H1 (cell line): ENCODE data around the gene RNF113B. TPM values are rescaled to one million over a fixed set of nuclear protein-coding genes. Genes with fewer than 3 reads are reported as not detected.

Experiments used
- CTCF ChIA-PET: fragments of 300-600 bp; sonication (Branson Sonifier 250); formaldehyde crosslinking; loops from one replicate; lab custom pipeline; 2021; ENCODE audit not compliant: partially characterized antibody; lab: Charles Lee
- POLR2A ChIA-PET: fragments of 300-600 bp; sonication (Branson Sonifier 250); formaldehyde crosslinking; loops from one replicate; lab custom pipeline; 2021; ENCODE audit warnings: inconsistent platforms; ENCODE audit not compliant: partially characterized antibody; lab: Charles Lee
- DNase-seq, 2 experiments: peaks; one replicate each; pipeline versions ENCODE4 v3.0.0 to v3.0.0-alpha.2; 2010 to 2022; ENCODE audit warnings: low spot score in 2 of 2, low read depth in 1 of 2, mixed read lengths in 1 of 2
- FAIRE-seq: peaks from 2 replicates; lab custom pipeline; 2011; peaks lifted over from hg19 to GRCh38; lab: Jason Lieb, UNC
- H2AFZ ChIP-seq: 2 replicates; pipeline ENCODE4 v1.8.1; 2012; ENCODE audit warnings: low read length, inconsistent platforms
- H2AK5ac ChIP-seq: 2 replicates; pipeline ENCODE4 v1.6.1; 2013; ENCODE audit warnings: low read depth, low read length
- H2BK120ac ChIP-seq: replicated peaks from 2 replicates; pipeline ENCODE3; 2013; ENCODE audit warnings: low read depth, low read length, inconsistent platforms
- H2BK12ac ChIP-seq: 2 replicates; pipeline ENCODE4 v1.6.1; 2013; ENCODE audit warnings: low read depth, low read length
- H2BK15ac ChIP-seq: 2 replicates; pipeline ENCODE4 v1.6.1; 2013; ENCODE audit warnings: low read length
- H2BK20ac ChIP-seq: 2 replicates; pipeline ENCODE4 v1.6.1; 2013; ENCODE audit warnings: low read length
- H2BK5ac ChIP-seq: 2 replicates; pipeline ENCODE4 v1.6.1; 2013; ENCODE audit warnings: low read depth, low read length
- H3K14ac ChIP-seq: 2 replicates; pipeline ENCODE4 v1.6.1; 2013; ENCODE audit warnings: inconsistent platforms; ENCODE audit not compliant: insufficient read length
- H3K18ac ChIP-seq: 2 replicates; pipeline ENCODE4 v1.6.1; 2013; ENCODE audit warnings: low read length; ENCODE audit errors: extremely low read depth
- H3K23ac ChIP-seq: 2 replicates; pipeline ENCODE4 v1.6.1; 2013; ENCODE audit warnings: inconsistent platforms; ENCODE audit not compliant: insufficient read length
- H3K23me2 ChIP-seq: 2 replicates; pipeline ENCODE4 v1.6.1; 2013; ENCODE audit warnings: low read depth, low read length
- H3K27ac ChIP-seq: 2 replicates; pipeline ENCODE4 v1.6.1; 2011; ENCODE audit warnings: low read depth, low read length, inconsistent platforms
- H3K27me3 ChIP-seq, 4 experiments: replicated peaks in 1 of 4; 1 replicate in 1 of 4; 2 replicates in 3 of 4; pipeline versions ENCODE4 v1.6.1 to v1.8.1; 2011 to 2013; ENCODE audit warnings: low read length in 3 of 4, mild to moderate bottlenecking in 3 of 4, inconsistent platforms in 2 of 4, mixed read lengths in 2 of 4, moderate library complexity in 1 of 4; ENCODE audit not compliant: control insufficient read depth in 3 of 4, insufficient read depth in 3 of 4; ENCODE audit errors: extremely low read depth in 1 of 4
- H3K36me3 ChIP-seq, 4 experiments: 2 replicates each; pipeline versions ENCODE4 v1.6.1 to v1.8.1; 2011 to 2013; ENCODE audit warnings: mild to moderate bottlenecking in 4 of 4, low read length in 3 of 4, moderate library complexity in 2 of 4, control low read depth in 1 of 4, inconsistent platforms in 1 of 4; ENCODE audit not compliant: insufficient read depth in 4 of 4, control insufficient read depth in 2 of 4
- H3K4ac ChIP-seq: replicated peaks from 2 replicates; pipeline ENCODE3; 2013; ENCODE audit warnings: low read length, low read depth, mixed read lengths, inconsistent platforms; ENCODE audit not compliant: insufficient read length
- H3K4me1 ChIP-seq, 4 experiments: replicated peaks in 1 of 4; 1 replicate in 1 of 4; 2 replicates in 3 of 4; pipeline versions ENCODE4 v1.6.1 to v1.8.1; 2011 to 2013; ENCODE audit warnings: low read length in 3 of 4, inconsistent platforms in 2 of 4, mixed read lengths in 1 of 4; ENCODE audit not compliant: insufficient read depth in 4 of 4, control insufficient read depth in 3 of 4
- H3K4me2 ChIP-seq, 2 experiments: 2 replicates each; pipeline versions ENCODE4 v1.6.1 to v1.8.1; 2011 to 2013; ENCODE audit warnings: low read depth in 2 of 2, low read length in 2 of 2, control low read depth in 1 of 2, inconsistent platforms in 1 of 2, mild to moderate bottlenecking in 1 of 2; ENCODE audit not compliant: insufficient read depth in 1 of 2
- H3K4me3 ChIP-seq, 4 experiments: fragments of 200-600, 300-600 bp in 1 of 4; sonication (generic), shearing (Covaris generic), sonication (Bioruptor Twin) in 1 of 4; 2 replicates each; pipeline versions ENCODE4 v1.5.1 to v1.8.1; 2011 to 2016; ENCODE audit warnings: low read length in 4 of 4, low read depth in 3 of 4, control low read depth in 2 of 4, inconsistent platforms in 2 of 4, mild to moderate bottlenecking in 2 of 4, mixed read lengths in 1 of 4, moderate library complexity in 1 of 4; ENCODE audit not compliant: insufficient read depth in 2 of 4; ENCODE audit errors: extremely low read depth in 1 of 4
- H3K56ac ChIP-seq: replicated peaks from 2 replicates; pipeline ENCODE3; 2013; ENCODE audit warnings: low read depth, mild to moderate bottlenecking, mixed read lengths, low read length, inconsistent platforms; ENCODE audit not compliant: insufficient read length
- H3K79me1 ChIP-seq: 2 replicates; pipeline ENCODE4 v1.6.1; 2013; ENCODE audit warnings: low read depth, low read length, control low read depth
- H3K79me2 ChIP-seq, 2 experiments: 2 replicates each; pipeline versions ENCODE4 v1.6.1 to v1.8.1; 2012 to 2013; ENCODE audit warnings: low read length in 2 of 2, mild to moderate bottlenecking in 2 of 2, inconsistent platforms in 1 of 2; ENCODE audit not compliant: insufficient read depth in 2 of 2, control insufficient read depth in 1 of 2
- H3K9ac ChIP-seq, 4 experiments: replicated peaks in 1 of 4; 1 replicate in 1 of 4; 2 replicates in 3 of 4; pipeline versions ENCODE4 v1.6.1 to v1.8.1; 2011 to 2013; ENCODE audit warnings: low read depth in 3 of 4, low read length in 3 of 4, control low read depth in 2 of 4, mild to moderate bottlenecking in 2 of 4, moderate library complexity in 2 of 4, inconsistent platforms in 1 of 4; ENCODE audit errors: extremely low read depth in 1 of 4
- H3K9me3 ChIP-seq, 2 experiments: 2 replicates each; pipeline versions ENCODE4 v1.6.1 to v1.8.1; 2012 to 2013; ENCODE audit warnings: mild to moderate bottlenecking in 2 of 2, moderate library complexity in 2 of 2, control low read depth in 1 of 2, inconsistent platforms in 1 of 2, low read depth in 1 of 2, low read length in 1 of 2, mixed read lengths in 1 of 2; ENCODE audit not compliant: insufficient read depth in 2 of 2
- H4K20me1 ChIP-seq, 2 experiments: replicated peaks in 1 of 2; 2 replicates each; pipeline versions ENCODE3 to v1.8.1; 2011 to 2013; ENCODE audit warnings: inconsistent platforms in 2 of 2, low read length in 2 of 2, mild to moderate bottlenecking in 1 of 2; ENCODE audit not compliant: insufficient read depth in 2 of 2, control insufficient read depth in 1 of 2
- H4K5ac ChIP-seq: 2 replicates; pipeline ENCODE4 v1.6.1; 2013; ENCODE audit warnings: low read length, low read depth, mixed read lengths, inconsistent platforms; ENCODE audit not compliant: insufficient read length
- H4K8ac ChIP-seq: 2 replicates; pipeline ENCODE4 v1.8.0; 2013; ENCODE audit warnings: mild to moderate bottlenecking, moderate library complexity, low read length, inconsistent platforms; ENCODE audit not compliant: insufficient read depth; ENCODE audit errors: extremely low read depth
- H4K91ac ChIP-seq: replicated peaks from 2 replicates; pipeline ENCODE3; 2013; ENCODE audit warnings: low read length, mixed read lengths, inconsistent platforms; ENCODE audit not compliant: insufficient read length
- JUND ChIP-seq: IDR thresholded peaks from 2 replicates; pipeline ENCODE4 v1.6.1; 2011; ENCODE audit warnings: mild to moderate bottlenecking, improper control_type of control experiment, low read length
- PHF8 ChIP-seq: fragments of 200-600 bp; sonication (generic); conservative IDR thresholded peaks from 2 replicates; pipeline ENCODE4 v1.7.1; 2012; ENCODE audit warnings: low read depth, mild to moderate bottlenecking, inconsistent platforms, low read length, moderate library complexity
- WGBS, 2 experiments: shearing (Covaris generic) in 1 of 2; methylation state at CpG; one replicate each; pipeline versions ENCODE4 v1.1.6 to v1.1.7; 2013 to 2015; ENCODE audit warnings: low lambda C conversion rate in 2 of 2, mixed read lengths in 2 of 2, inconsistent platforms in 1 of 2, low coverage in 1 of 2, missing lambda C conversion rate in 1 of 2; ENCODE audit not compliant: insufficient replicate concordance in 2 of 2, insufficient coverage in 1 of 2, insufficient read length in 1 of 2; ENCODE audit errors: extremely low coverage in 1 of 2, missing lambda C conversion rate in 1 of 2; 5-methylcytosine and 5-hydroxymethylcytosine counted together
- polyA plus RNA-seq, 7 experiments: library from polyadenylated mRNA; depleted of rRNA in 3 of 7; stranded (reverse) in 5 of 7; unstranded in 2 of 7; fragments of >200 nt in 5 of 7; fragments of 200-250 nt in 2 of 7; gene quantifications; 1 replicate in 5 of 7; 2 replicates in 1 of 7; 4 replicates in 1 of 7; pipeline versions ENCODE4 v1.2.1 to v1.2.3, GENCODE V29; 2011 to 2013; ENCODE audit warnings: missing spikeins in 2 of 7, mixed read lengths in 2 of 7
- total RNA-seq: library from RNA; stranded (reverse); fragmentation: NEBNext Ultra II Directional; extraction: Animal tissue kit (Norgen Biotek cat#: 25700); gene quantifications from 2 replicates; pipeline ENCODE4 v1.2.1, GENCODE V29; 2021

Gene RNF113B
- total and polyA plus RNA-seq, 2 of the 8 experiments (the other 6 are each of a cell fraction or from before 2014, with no cell fraction given), result not detected

DNA sequence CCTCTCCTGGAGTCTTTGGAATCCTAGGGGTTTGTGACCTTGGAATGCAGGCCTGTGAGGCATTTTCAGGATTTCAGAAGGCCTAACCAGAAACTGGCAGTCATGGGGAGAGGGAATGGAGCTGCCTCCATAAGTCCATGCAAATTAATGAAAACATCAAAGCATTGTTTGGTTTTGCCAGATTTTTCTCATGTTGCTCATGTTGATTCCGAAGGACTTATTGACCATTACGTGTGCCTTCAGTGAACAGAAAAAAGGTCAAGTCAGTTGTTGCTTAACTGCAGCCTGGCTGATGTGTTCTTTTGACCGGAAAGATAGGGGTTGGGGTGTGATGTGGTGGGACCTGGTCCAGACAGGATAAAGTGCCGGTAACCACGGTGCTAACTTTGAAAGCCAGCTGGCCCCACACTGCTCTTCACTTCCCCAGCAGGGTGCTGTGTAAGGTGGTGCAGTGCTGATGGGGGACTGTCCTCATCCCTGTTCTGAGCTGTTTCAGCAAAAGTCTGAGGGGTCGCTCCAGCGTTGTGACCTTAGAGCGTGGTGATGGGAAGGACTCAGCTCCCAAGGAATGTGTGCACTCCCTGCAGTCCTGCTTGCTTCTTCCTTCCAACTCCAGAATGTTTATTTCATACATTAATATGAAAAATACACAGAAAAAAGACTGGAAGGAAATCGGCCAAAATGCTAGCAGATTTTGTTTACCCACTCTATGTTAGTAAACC, 3.5 kb downstream of the RNF113B start:
- no peaks in the 10 kb centered on the region for H3K27me3 ChIP-seq
- H2BK12ac ChIP-seq, result peak overlapping the region; percentile 93; the same call in 1 of the 2 replicates
- peak overlapping the region; percentile 29 for H2AK5ac ChIP-seq
- H3K23ac ChIP-seq, result no peak overlapping the region
- no peak overlapping the region for H4K8ac ChIP-seq
- H3K56ac ChIP-seq, result no peak overlapping the region
- no peak overlapping the region for H3K27ac ChIP-seq
- H3K4me2 ChIP-seq, result peak overlapping the region in 1 of 2 experiments; percentile 27; a peak in 1 of 4 replicates
- peaks cover 7% of the 10 kb centered on the region; the same call in 1 of the 2 replicates for H3K79me1 ChIP-seq
- H3K79me2 ChIP-seq, result peaks cover 0 to 69% of the 10 kb centered on the region in 2 experiments; a peak in 3 of 4 replicates
- H3K4ac ChIP-seq, result no peak overlapping the region
- WGBS, 2 experiments, result 76% methylated on average over 9 of the region's 9 CpGs; no CpG with 5 or more reads in 1 of the 2 experiments
- H3K9me3 ChIP-seq, result no peaks in the 10 kb centered on the region
- H2AFZ ChIP-seq, result no peak overlapping the region
- H2BK5ac ChIP-seq, result peak overlapping the region; percentile 60; the same call in 1 of the 2 replicates
- peaks cover 0 to 3% (median under 1%) of the 10 kb centered on the region in 4 experiments; a peak in 2 of 8 replicates for H3K36me3 ChIP-seq
- H4K91ac ChIP-seq, result peak overlapping the region; percentile 45
- H3K9ac ChIP-seq, result no peak overlapping the region
- no peak overlapping the region for H3K4me3 ChIP-seq
- no peak overlapping the region for H3K18ac ChIP-seq
- FAIRE-seq (peak; percentile 32), DNase-seq (no peak)
- CTCF ChIA-PET, result interaction anchor here (0.6 to 1.5 kb wide), 7 partner anchors 9 to 89 kb away, joined by 3 to 6 read pairs (median 3); no protein-coding TSS in a partner anchor
- peak overlapping the region; percentile 48; the same call in 1 of the 2 replicates for H2BK15ac ChIP-seq
- no peaks in the 10 kb centered on the region for H3K23me2 ChIP-seq
- H2BK120ac ChIP-seq, result no peak overlapping the region
- POLR2A ChIA-PET, result interaction anchor here (1.4 kb wide), 1 partner anchor 10 kb away, joined by 6 read pairs; no protein-coding TSS in a partner anchor
- H2BK20ac ChIP-seq, result no peak overlapping the region
- no peak overlapping the region for H4K5ac ChIP-seq
- H3K4me1 ChIP-seq, result peaks cover 12 to 26% (median 20%) of the 10 kb centered on the region in 4 experiments
- H4K20me1 ChIP-seq, result peaks cover 2 to 4% of the 10 kb centered on the region in 2 experiments
- H3K14ac ChIP-seq, result no peak overlapping the region
- no peak for TF ChIP-seq JUND
- TF ChIP-seq PHF8, result no peak
